Transverse colon (tissue), 4 donors: ENCODE measurements around the gene DTNA. TPM values are rescaled to one million over a fixed set of nuclear protein-coding genes. Genes with fewer than 3 reads are reported as not detected.

Source experiments
- DNase-seq: peaks from one replicate; pipeline ENCODE4 v3.0.0-alpha.2; 2019
- H3K27ac ChIP-seq, 4 donors: fragments of 200-600 bp; sonication (generic); 2 replicates each; pipeline ENCODE4 v1.5.1; 2016 to 2018; ENCODE audit warnings: inconsistent platforms in 4 of 4
- H3K27me3 ChIP-seq: fragments of 200-600 bp; sonication (generic); 2 replicates; pipeline ENCODE4 v1.5.1; 2017; ENCODE audit warnings: inconsistent platforms
- H3K36me3 ChIP-seq, 4 donors: fragments of 200-600 bp; sonication (generic); 2 replicates each; pipeline ENCODE4 v1.5.1; 2017 to 2019; ENCODE audit warnings: inconsistent platforms in 4 of 4
- H3K4me1 ChIP-seq, 4 donors: fragments of 200-600 bp; sonication (generic); 2 replicates each; pipeline ENCODE4 v1.5.1; 2017 to 2020; ENCODE audit warnings: inconsistent platforms in 4 of 4
- H3K4me3 ChIP-seq, 4 donors: fragments of 200-600 bp; sonication (generic); 1 replicate in 1 of 4; 2 replicates in 3 of 4; pipeline versions ENCODE4 v1.5.1 to v1.6.1; 2017 to 2019; ENCODE audit warnings: inconsistent platforms in 4 of 4
- H3K9me3 ChIP-seq, 2 donors: fragments of 200-600 bp; sonication (generic); 2 replicates each; pipeline ENCODE4 v1.5.1; 2017 to 2019; ENCODE audit warnings: inconsistent platforms in 2 of 2
- CTCF ChIP-seq, 5 experiments: fragments of 200-600 bp in 3 of 5; fragments of 450-650 bp in 2 of 5; sonication (generic) in 3 of 5; IDR thresholded peaks; 1 replicate in 2 of 5; 2 replicates in 3 of 5; pipeline ENCODE4 v1.5.1; 2016 to 2017; ENCODE audit warnings: antibody characterized with exemption in 5 of 5, inconsistent platforms in 3 of 5, mild to moderate bottlenecking in 2 of 5, moderate library complexity in 1 of 5
- EP300 ChIP-seq: sonication (generic); formaldehyde crosslinking; IDR thresholded peaks from one replicate; pipeline ENCODE4 v1.6.1; 2017; ENCODE audit warnings: antibody characterized with exemption, low read depth
- POLR2A ChIP-seq: fragments of 450-650 bp; IDR thresholded peaks from one replicate; pipeline ENCODE4 v1.6.1; 2016; ENCODE audit warnings: antibody characterized with exemption, mild to moderate bottlenecking, moderate library complexity
- POLR2AphosphoS5 ChIP-seq, 3 donors: sonication (generic); formaldehyde crosslinking; IDR thresholded peaks; one replicate each; pipeline ENCODE4 v1.6.1; 2016; ENCODE audit warnings: antibody characterized with exemption in 3 of 3
- WGBS, 2 donors: methylation state at CpG; one replicate each; pipeline ENCODE4 v1.1.5; 2018; ENCODE audit warnings: low coverage in 1 of 2; 5-methylcytosine and 5-hydroxymethylcytosine counted together
- in situ Hi-C, 4 donors: fragments of 200-750 bp; cut with MboI; loops; one replicate each; pipeline versions ENCODE4 v1.15.0 to v1.15.1; 2017; ENCODE audit warnings: low sequenced_read_pairs in 3 of 4, low pct_ligation_motif_present in 1 of 4, low pct_unique_long_range_greater_than_20kb in 1 of 4
- intact Hi-C: fragments of 100-400 bp; cut with DNase I; formaldehyde crosslinking; loops from one replicate; pipeline ENCODE4 v1.15.1; 2023; ENCODE audit warnings: low total_unique reads
- total RNA-seq, 4 donors: library from RNA; depleted of rRNA; stranded (reverse); fragments of >200 nt; gene quantifications; one replicate each; pipeline ENCODE4 v1.1.0, GENCODE V29; 2016

Gene DTNA
- total RNA-seq, 4 donors from 2014 or later = 8.9 to 74.4 (median 15.1) TPM

GRCh38 chr18:34691614-34692013, 18.5 kb upstream of the DTNA start:
- no peak overlapping the region for H3K27ac ChIP-seq
- H3K27me3 ChIP-seq = no peaks in the 10 kb centered on the region
- H3K4me1 ChIP-seq = no peaks in the 10 kb centered on the region
- TF ChIP-seq POLR2AphosphoS5 (IDR thresholded peaks at IDR 0.05) (no peak), EP300 (no peak), CTCF (IDR thresholded peaks at IDR 0.05) (no peak), POLR2A (no peak)
- intact Hi-C loops (no loop called here), in situ Hi-C loops (no loop called here)
- no peak overlapping the region for H3K4me3 ChIP-seq
- no peaks in the 10 kb centered on the region for H3K36me3 ChIP-seq
- no peak for DNase-seq
- no peaks in the 10 kb centered on the region for H3K9me3 ChIP-seq

GRCh38 chr18:34694591-34695165, 15.4 kb upstream of the DTNA start:
- Histone ChIP-seq H3K36me3 (no peaks in the 10 kb centered on the region), H3K27ac (no peak overlapping the region), H3K9me3 (no peaks in the 10 kb centered on the region), H3K27me3 (no peaks in the 10 kb centered on the region), H3K4me3 (no peak overlapping the region), H3K4me1 (no peaks in the 10 kb centered on the region)
- DNase-seq = no peak
- no peak for TF ChIP-seq POLR2AphosphoS5 (IDR thresholded peaks at IDR 0.05)
- TF ChIP-seq EP300 = no peak
- no peak for TF ChIP-seq POLR2A
- TF ChIP-seq CTCF (IDR thresholded peaks at IDR 0.05) = no peak
- in situ Hi-C loops = no loop called here
- 47 to 62% methylated on average over 3 to 5 of the region's 5 CpGs for WGBS, 2 donors
- intact Hi-C loops = no loop called here

GRCh38 chr18:34695310-34695709, 14.8 kb upstream of the DTNA start:
- no peaks in the 10 kb centered on the region for H3K9me3 ChIP-seq
- DNase-seq = no peak
- H3K27ac ChIP-seq = no peak overlapping the region
- TF ChIP-seq POLR2AphosphoS5 (IDR thresholded peaks at IDR 0.05) (no peak), POLR2A (no peak), CTCF (IDR thresholded peaks at IDR 0.05) (no peak)
- in situ Hi-C loops = no loop called here
- H3K4me1 ChIP-seq = no peaks in the 10 kb centered on the region
- no peak overlapping the region for H3K4me3 ChIP-seq
- intact Hi-C loops = no loop called here
- no peaks in the 10 kb centered on the region for H3K36me3 ChIP-seq
- WGBS, 2 donors = 75 to 93% methylated on average over 2 to 5 of the region's 5 CpGs
- no peaks in the 10 kb centered on the region for H3K27me3 ChIP-seq

GRCh38 chr18:34696671-34697070, 13.4 kb upstream of the DTNA start:
- Histone ChIP-seq H3K9me3 (no peaks in the 10 kb centered on the region), H3K4me3 (no peak overlapping the region), H3K4me1 (no peaks in the 10 kb centered on the region), H3K27ac (no peak overlapping the region), H3K36me3 (no peaks in the 10 kb centered on the region), H3K27me3 (no peaks in the 10 kb centered on the region)
- intact Hi-C loops (no loop called here), in situ Hi-C loops (no loop called here)
- no peak for DNase-seq
- WGBS, 2 donors = 80 to 95% methylated on average over 2 of the region's 2 CpGs
- no peak for TF ChIP-seq CTCF (IDR thresholded peaks at IDR 0.05)
- no peak for TF ChIP-seq POLR2A
- no peak for TF ChIP-seq POLR2AphosphoS5 (IDR thresholded peaks at IDR 0.05)
- TF ChIP-seq EP300 = no peak
